GM23338 (cell line): Measurements from ENCODE around the gene MYOZ2. TPM values are rescaled to one million over a fixed set of nuclear protein-coding genes. Genes with fewer than 3 reads are reported as not detected.

ENCODE experiments used
- ATAC-seq: fragments of 200-7000 bp; cut with Tn5 transposase; 3 replicates; pipeline ENCODE4 v1.9.1; 2020
- DNase-seq: peaks from one replicate; pipeline ENCODE4 v3.0.0-alpha.2; 2015; ENCODE audit warnings: low spot score
- H2AFZ ChIP-seq: fragments of 200-600 bp; sonication (generic); 2 replicates; pipeline ENCODE4 v1.8.0; 2016; ENCODE audit warnings: antibody characterized with exemption, mild to moderate bottlenecking, moderate library complexity
- H3F3A ChIP-seq: fragments of 200-600 bp; sonication (generic); replicated peaks from 2 replicates; pipeline ENCODE4 v1.8.0; 2017; ENCODE audit warnings: antibody characterized with exemption, mixed run types, low read depth
- H3K27ac ChIP-seq: fragments of 200-600 bp; sonication (generic); 2 replicates; pipeline ENCODE4 v1.6.1; 2016; ENCODE audit warnings: low read depth
- H3K27me3 ChIP-seq: fragments of 200-600 bp; sonication (generic); 2 replicates; pipeline ENCODE4 v1.8.0; 2016; ENCODE audit warnings: mild to moderate bottlenecking, mixed run types, moderate library complexity; ENCODE audit not compliant: insufficient read depth
- H3K36me3 ChIP-seq: fragments of 200-600 bp; sonication (generic); 2 replicates; pipeline ENCODE4 v1.8.0; 2016; ENCODE audit warnings: mild to moderate bottlenecking; ENCODE audit not compliant: insufficient read depth
- H3K4me1 ChIP-seq: fragments of 200-600 bp; sonication (generic); 2 replicates; pipeline ENCODE4 v1.8.0; 2016; ENCODE audit warnings: mild to moderate bottlenecking, moderate library complexity; ENCODE audit not compliant: insufficient read depth
- H3K4me2 ChIP-seq: fragments of 200-600 bp; sonication (generic); 2 replicates; pipeline ENCODE4 v1.7.1; 2017; ENCODE audit warnings: mixed run types
- H3K4me3 ChIP-seq: fragments of 200-600 bp; sonication (generic); 2 replicates; pipeline ENCODE4 v1.6.1; 2016; ENCODE audit warnings: mixed run types
- H3K79me2 ChIP-seq: fragments of 200-600 bp; sonication (generic); replicated peaks from 2 replicates; pipeline ENCODE4 v1.8.0; 2017; ENCODE audit warnings: mild to moderate bottlenecking; ENCODE audit not compliant: insufficient read depth
- H3K9me2 ChIP-seq: fragments of 200-600 bp; sonication (generic); 2 replicates; pipeline ENCODE4 v1.8.0; 2017; ENCODE audit not compliant: insufficient read depth
- H4K20me1 ChIP-seq: fragments of 200-600 bp; sonication (generic); replicated peaks from 2 replicates; pipeline ENCODE4 v1.8.0; 2017; ENCODE audit warnings: mild to moderate bottlenecking; ENCODE audit not compliant: insufficient read depth
- H3K27ac Mint-ChIP-seq: 2 replicates; pipeline ENCODE4 v1.8.0; 2020; ENCODE audit warnings: inconsistent platforms, mild to moderate bottlenecking, moderate library complexity, mixed read lengths
- H3K27me3 Mint-ChIP-seq: 3 replicates; pipeline ENCODE4 v1.8.0; 2022; ENCODE audit warnings: low read depth, mild to moderate bottlenecking, moderate library complexity, mixed read lengths, inconsistent platforms; ENCODE audit not compliant: insufficient read depth, poor library complexity
- H3K36me3 Mint-ChIP-seq: 3 replicates; pipeline ENCODE4 v1.8.0; 2021; ENCODE audit warnings: low read depth, mild to moderate bottlenecking, inconsistent platforms, moderate library complexity, mixed read lengths
- H3K4me1 Mint-ChIP-seq: 3 replicates; pipeline ENCODE4 v1.8.0; 2020; ENCODE audit warnings: mild to moderate bottlenecking, inconsistent platforms, mixed read lengths
- H3K4me3 Mint-ChIP-seq: 3 replicates; pipeline ENCODE4 v1.8.0; 2021; ENCODE audit warnings: moderate library complexity, mild to moderate bottlenecking, inconsistent platforms, mixed read lengths
- H3K9me3 Mint-ChIP-seq: 3 replicates; pipeline ENCODE4 v1.8.0; 2020; ENCODE audit warnings: moderate library complexity, mild to moderate bottlenecking, inconsistent platforms, mixed read lengths
- CREB1 ChIP-seq: fragments of 250-450 bp; sonication (Bioruptor Pico); IDR thresholded peaks from 2 replicates; pipeline ENCODE4 v1.5.0; 2020; ENCODE audit warnings: low read depth, mild to moderate bottlenecking, moderate library complexity
- CTCF ChIP-seq, 2 experiments: fragments of 200-600 bp in 1 of 2; sonication (generic) in 1 of 2; conservative IDR thresholded peaks; 2 replicates each; pipeline versions ENCODE4 v1.5.1 to v1.6.1; 2016 to 2017; ENCODE audit warnings: antibody characterized with exemption in 2 of 2, low read depth in 2 of 2, mild to moderate bottlenecking in 2 of 2, moderate library complexity in 1 of 2
- JUNB ChIP-seq: IDR thresholded peaks from one replicate; pipeline ENCODE4 v1.6.1; 2016; ENCODE audit warnings: antibody characterized with exemption; ENCODE audit not compliant: unreplicated experiment
- NANOG ChIP-seq: IDR thresholded peaks from 2 replicates; pipeline ENCODE4 v1.6.1; 2016; ENCODE audit warnings: antibody characterized with exemption, borderline replicate concordance
- STAT1 ChIP-seq: IDR thresholded peaks from one replicate; pipeline ENCODE4 v1.6.1; 2016; ENCODE audit warnings: antibody characterized with exemption; ENCODE audit not compliant: unreplicated experiment
- ZNF462 ChIP-seq: fragments of 250-450 bp; sonication (Bioruptor Pico); IDR thresholded peaks from 2 replicates; pipeline ENCODE4 v1.5.0; 2020; ENCODE audit warnings: mild to moderate bottlenecking, moderate library complexity
- polyA plus RNA-seq: library from polyadenylated mRNA; unstranded; fragments of >200 nt; fragmentation: Nextera tagmentation; extraction: Ambion mirVana; gene quantifications from 2 replicates; pipeline ENCODE4 v1.2.1, GENCODE V29; 2016
- total RNA-seq: library from RNA; depleted of rRNA; stranded (reverse); fragments of >200 nt; shearing (Covaris generic); gene quantifications from 2 replicates; pipeline ENCODE4 v1.2.3, GENCODE V29; 2014

MYOZ2 gene
- total and polyA plus RNA-seq, 2 experiments from 2014 or later, result not detected

GRCh38 chr4:119211867-119212233, 76.2 kb downstream of the MYOZ2 start:
- Histone ChIP-seq H3K36me3 (no peaks in the 10 kb centered on the region), H3K9me2 (no peaks in the 10 kb centered on the region), H3K27ac (peak overlapping the region; percentile 96), H3K4me2 (peak overlapping the region; percentile 78), H3K79me2 (peaks cover 33% of the 10 kb centered on the region), H2AFZ (no peak overlapping the region), H3K4me1 (peaks cover 22% of the 10 kb centered on the region), H3F3A (no peaks in the 10 kb centered on the region), H3K4me3 (peak overlapping the region; percentile 76), H4K20me1 (no peaks in the 10 kb centered on the region), H3K27me3 (no peaks in the 10 kb centered on the region)
- Mint-ChIP-seq H3K9me3 (no peaks in the 10 kb centered on the region), H3K4me1 (peaks cover 23% of the 10 kb centered on the region), H3K27ac (peak overlapping the region; percentile 99), H3K4me3 (peak overlapping the region; percentile 94), H3K36me3 (no peaks in the 10 kb centered on the region), H3K27me3 (peaks cover 9% of the 10 kb centered on the region)
- TF ChIP-seq CREB1 (CRISPR knock-in tag) (peak; percentile 45; the same call in 1 of the 2 replicates), NANOG (peak; percentile 64), ZNF462 (CRISPR knock-in tag) (no peak), JUNB (no peak), STAT1 (no peak), CTCF (conservative IDR thresholded peaks at IDR 0.05; ENCODE audit: low read depth in 2 of 2) (no peak)
- ATAC-seq (no peak), DNase-seq (no peak)
